HG02852 (cell line): Measurements from ENCODE around the gene CACNA1C.

Experiments used
- ATAC-seq: cut with Tn5 transposase; IDR thresholded peaks from one replicate; pipeline ENCODE4 v1.9.1; 2021; ENCODE audit warnings: mild to moderate bottlenecking, moderate library complexity; ENCODE audit not compliant: unreplicated experiment

The CACNA1C gene

DNA sequence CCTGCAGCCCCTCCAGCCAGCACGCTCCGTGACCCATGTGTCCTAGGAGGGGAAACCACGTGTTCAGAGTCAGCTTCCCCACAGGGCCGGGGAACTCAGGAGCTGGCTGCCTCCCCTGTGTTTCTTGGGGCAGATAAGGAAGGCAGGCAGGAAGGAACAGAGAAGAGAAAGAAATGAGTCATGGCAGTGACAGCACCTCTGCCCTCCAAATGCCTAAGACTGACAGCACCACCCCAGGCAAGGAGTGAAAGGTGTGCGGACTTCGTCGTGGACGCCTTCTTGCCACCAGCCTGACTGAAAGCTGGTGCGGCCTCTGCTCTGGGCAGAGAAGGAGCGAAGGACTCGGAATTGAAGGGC is 575.0 kb downstream of the CACNA1C start:
- ATAC-seq: no peak

GRCh38 chr12:2628401-2628800 is 575.6 kb downstream of the CACNA1C start:
- no peak for ATAC-seq

- ATAC-seq: no peak
Observed at GRCh38 chr12:2629051-2629450, 576.3 kb downstream of the CACNA1C start.

DNA sequence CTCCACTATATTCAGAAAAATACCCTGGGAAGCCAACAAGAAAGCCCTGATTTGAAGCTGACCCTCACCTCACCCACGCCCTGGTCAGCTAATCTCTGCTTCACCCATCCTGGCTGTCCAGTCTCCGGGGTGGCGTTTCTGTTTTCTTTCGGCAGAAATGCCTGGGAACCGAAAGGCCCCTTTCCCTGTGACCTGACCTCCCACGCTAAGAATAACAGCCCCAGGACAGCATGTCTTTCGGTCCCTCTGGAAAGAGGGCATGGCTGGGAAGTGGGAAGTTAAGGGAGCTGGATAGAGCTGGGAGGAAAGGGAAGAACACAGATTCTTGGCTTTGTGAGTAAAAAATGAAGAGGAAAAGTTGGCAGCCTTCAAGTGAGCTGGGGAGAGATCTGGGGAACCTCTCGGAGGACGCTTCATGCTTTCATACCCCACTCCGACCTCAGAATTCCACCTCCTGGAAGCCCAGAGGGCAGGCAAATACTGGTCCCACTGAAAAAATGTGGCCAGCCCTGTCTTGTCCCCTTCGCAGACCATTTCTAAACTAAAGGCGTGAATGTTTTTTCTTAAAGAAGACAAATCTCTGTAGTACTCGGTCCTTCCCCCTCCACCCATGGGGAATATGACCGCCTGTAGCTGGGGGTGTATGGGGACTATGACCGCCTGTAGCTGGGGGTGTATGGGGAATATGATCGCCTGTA is 579.0 kb downstream of the CACNA1C start:
- ATAC-seq: no peak

GRCh38 chr12:2633176-2633824 is 580.5 kb downstream of the CACNA1C start:
- no peak for ATAC-seq

- no peak for ATAC-seq
Observed at GRCh38 chr12:2633825-2634200, 581.0 kb downstream of the CACNA1C start.

GRCh38 chr12:2634471-2634870 is 581.7 kb downstream of the CACNA1C start:
- ATAC-seq: no peak

GRCh38 chr12:2636741-2637340 is 584.1 kb downstream of the CACNA1C start:
- ATAC-seq: no peak

DNA sequence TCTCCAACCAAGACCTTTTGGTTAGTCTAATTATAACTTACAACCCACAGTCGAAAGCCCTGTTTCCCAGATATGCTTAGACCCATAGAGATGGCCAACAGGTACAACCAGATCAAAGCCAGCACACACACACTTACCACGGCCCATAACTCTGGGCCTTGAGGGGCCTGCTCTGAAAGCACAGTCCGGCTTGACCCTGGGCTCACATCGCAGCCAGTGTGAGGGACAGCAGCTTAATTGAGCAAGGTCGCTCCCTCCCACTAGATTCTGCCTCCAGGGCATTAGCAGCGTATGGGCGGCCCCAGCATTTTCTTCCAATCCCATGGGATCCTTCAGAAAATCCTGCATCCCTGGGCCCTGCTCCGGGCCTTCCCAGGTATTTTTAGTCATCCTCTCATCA is 584.6 kb downstream of the CACNA1C start:
- no peak for ATAC-seq

DNA sequence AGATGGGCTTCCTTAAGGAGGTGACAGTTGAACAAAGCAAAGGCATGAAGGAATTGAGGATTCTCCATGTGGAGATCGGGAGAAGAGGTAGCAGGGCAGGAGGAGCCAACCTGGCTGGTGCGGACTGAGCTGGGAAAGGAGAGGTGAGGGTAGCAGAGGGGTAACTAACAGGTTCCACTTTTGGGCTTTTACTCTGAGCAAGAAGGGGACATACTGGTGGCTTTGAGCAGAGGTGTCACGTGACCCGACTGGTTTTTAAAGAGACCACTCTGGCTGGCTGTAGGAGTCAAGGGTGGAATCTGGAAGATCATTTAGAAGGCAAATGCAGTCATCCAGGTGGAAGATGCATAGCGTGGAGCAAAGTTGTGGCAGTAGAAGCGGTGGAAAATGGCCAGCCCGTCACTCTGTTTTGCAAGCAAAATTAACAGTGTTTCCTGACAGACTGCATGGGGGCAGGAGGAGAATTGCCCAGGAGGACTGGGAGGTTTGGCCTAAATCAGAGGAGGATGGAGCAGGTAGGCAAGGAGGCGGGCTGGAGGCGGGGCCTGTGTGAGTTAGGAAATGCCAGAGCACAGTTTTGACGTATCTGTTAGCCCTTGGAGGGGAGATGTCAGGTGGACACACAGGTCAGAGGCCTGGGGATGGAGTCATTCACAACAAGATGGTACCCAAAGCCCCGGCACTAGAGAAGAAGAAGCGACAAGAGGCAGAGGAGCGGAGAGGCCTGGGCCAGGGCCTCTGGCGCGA is 585.7 kb downstream of the CACNA1C start:
- ATAC-seq: no peak

GRCh38 chr12:2639020-2639298 is 586.2 kb downstream of the CACNA1C start:
- ATAC-seq: no peak

DNA sequence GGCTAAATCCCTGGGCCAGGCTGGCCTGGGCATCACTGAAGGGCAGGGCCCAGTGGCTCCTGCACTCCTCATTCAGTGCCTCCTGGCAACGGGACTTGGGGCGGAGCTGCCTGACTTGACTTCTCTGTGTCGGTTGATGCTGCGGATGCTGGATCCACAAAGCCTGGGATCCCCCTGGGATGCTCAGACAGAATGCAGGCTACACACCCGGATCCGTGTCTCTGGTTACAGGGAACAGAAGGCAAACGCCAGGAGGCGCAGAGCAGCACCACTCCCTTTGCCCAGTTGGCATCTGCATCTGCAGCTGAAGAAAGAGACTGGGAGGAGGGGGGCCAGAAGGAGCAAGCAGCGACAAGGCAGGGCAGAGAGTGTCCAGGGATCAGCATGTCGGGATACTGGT is 587.5 kb downstream of the CACNA1C start:
- no peak for ATAC-seq

DNA sequence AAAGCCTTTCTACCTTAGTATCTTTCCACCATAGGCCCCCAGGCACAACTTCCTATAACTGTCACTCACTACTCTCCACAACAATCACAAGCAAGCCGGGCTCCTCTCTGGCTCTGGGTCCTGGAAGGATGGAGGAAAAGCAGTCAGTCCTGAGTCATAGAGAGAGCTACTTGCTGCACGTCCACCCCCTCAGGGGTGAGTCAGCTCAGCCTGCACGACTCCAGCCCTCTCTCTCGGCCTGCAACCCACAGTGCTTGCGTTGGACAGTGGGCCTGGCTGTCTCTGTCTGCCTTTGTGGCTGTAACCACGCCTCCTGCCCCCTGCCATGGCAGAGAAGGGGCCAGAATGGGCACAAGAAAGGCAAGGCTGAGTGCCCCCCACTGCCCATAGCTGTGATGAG is 587.9 kb downstream of the CACNA1C start:
- ATAC-seq: no peak

- ATAC-seq: no peak
Observed at GRCh38 chr12:2641207-2641606, 588.4 kb downstream of the CACNA1C start.

DNA sequence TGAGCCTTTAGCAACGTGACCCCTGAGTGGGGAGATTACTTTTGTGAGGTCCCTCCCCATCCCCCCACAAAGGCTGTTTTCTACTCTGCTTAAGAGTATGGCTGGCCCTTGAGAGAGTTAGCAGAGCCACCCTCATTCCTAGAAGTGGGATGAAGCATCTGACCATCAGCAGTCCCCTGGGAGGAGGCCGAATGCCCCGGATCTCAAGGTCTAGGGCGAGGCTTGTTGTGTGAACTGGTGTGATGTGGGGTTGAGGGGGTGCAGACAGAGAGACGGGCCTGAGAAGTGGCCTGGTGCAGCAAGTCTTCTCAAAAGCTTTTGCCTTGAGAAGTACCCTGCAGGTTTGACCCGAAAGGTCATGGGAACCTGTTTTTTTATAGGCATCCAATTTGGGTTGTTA is 589.0 kb downstream of the CACNA1C start:
- ATAC-seq: no peak

- no peak for ATAC-seq
Observed at GRCh38 chr12:2642176-2642892, 589.5 kb downstream of the CACNA1C start.

- ATAC-seq: no peak
Observed at GRCh38 chr12:2642896-2643425, 590.2 kb downstream of the CACNA1C start.

DNA sequence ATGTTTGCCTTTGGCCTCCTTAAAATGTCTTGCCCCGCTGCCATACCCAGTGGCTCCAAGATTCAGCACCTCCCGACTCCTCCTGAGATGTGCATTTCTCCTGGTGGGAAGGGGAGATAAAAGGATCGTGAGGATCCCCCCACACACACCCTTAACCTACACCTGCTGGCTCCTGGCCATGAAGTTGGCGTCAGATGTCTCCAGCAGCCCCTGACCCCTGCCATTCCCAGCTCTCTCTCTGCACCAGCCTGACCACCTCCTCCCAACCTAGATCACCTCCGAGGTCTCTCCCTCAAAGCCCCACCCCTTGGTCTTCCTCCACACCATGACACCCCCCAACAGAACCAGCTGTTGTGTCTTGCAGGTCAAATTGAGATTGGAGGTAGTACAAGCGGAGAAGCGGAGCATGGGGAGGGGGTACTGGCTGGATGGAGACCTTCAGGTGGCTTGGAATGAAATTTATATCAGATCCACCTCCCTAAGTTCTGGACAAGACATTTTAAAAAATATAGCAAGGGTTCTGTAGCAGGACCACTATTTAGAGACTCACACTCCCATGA is 590.9 kb downstream of the CACNA1C start:
- no peak for ATAC-seq

- no peak for ATAC-seq
Observed at GRCh38 chr12:2644683-2645405, 592.1 kb downstream of the CACNA1C start.

DNA sequence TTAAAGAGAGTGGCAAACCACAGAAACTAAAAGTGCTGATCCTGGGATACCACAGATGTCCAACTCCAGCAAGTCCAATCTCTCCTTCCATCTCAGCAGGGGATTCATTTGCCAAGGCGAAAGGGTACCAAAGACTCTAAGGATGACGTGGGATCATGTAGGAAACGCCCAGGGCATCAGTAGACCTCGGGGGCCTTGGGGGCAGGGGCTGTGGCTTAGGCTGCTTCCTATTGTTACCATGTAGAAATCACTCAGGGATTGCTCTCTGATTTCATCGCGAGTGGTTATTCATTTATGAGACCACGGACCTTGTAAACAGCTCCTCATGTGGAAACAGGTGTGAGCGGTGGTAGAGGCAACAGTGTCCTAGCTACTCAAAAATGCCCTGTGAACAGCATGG is 592.7 kb downstream of the CACNA1C start:
- ATAC-seq: no peak
